Stimulated activated naive CD8-positive, alpha-beta T cell treated with anti-CD3 and anti-CD28 coated beads, Interleukin-15, Interleukin-2, amounts not matched to agents 100 ng/mL and 50 ng/mL, for 24 hours (primary cell): Measurements from ENCODE around the gene OR8D4.

Source experiments
- H3K27ac Mint-ChIP-seq: one replicate; pipeline ENCODE4 v1.8.0; 2021; ENCODE audit warnings: mild to moderate bottlenecking, mixed read lengths
- H3K27me3 Mint-ChIP-seq: one replicate; pipeline ENCODE4 v1.8.0; 2021; ENCODE audit warnings: mixed read lengths
- H3K36me3 Mint-ChIP-seq: one replicate; pipeline ENCODE4 v1.8.0; 2021; ENCODE audit warnings: low read depth, mixed read lengths
- H3K4me1 Mint-ChIP-seq: one replicate; pipeline ENCODE4 v1.8.0; 2021; ENCODE audit warnings: low read depth, mixed read lengths
- H3K4me3 Mint-ChIP-seq: one replicate; pipeline ENCODE4 v1.8.0; 2021; ENCODE audit warnings: mild to moderate bottlenecking, mixed read lengths
- H3K9me3 Mint-ChIP-seq: one replicate; pipeline ENCODE4 v1.8.0; 2021; ENCODE audit warnings: mixed read lengths

OR8D4 gene

DNA sequence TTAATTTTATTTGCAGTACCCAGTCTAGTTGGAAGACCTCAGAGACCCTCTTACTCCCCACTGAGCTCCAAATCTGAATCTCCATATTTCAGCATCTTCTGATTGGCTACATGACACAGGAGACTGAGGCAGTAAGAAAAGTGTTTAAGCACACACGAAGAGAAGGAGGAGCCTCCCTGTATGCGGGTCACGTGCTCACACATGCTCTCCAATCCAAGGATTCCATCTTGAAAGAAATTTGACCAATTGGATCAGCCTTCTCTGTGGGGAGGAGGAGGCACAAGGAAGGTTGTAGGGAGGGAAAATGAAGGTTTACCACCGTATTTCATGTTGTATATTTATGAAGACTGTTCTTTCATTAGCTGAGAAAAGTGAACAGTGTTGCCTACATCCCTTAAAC lies 40.4 kb downstream of the OR8D4 start:
- peaks cover 3% of the 10 kb centered on the region for H3K27me3 Mint-ChIP-seq
- no peaks in the 10 kb centered on the region for H3K36me3 Mint-ChIP-seq
- no peak overlapping the region for H3K4me3 Mint-ChIP-seq
- no peaks in the 10 kb centered on the region for H3K4me1 Mint-ChIP-seq
- peaks cover 7% of the 10 kb centered on the region for H3K9me3 Mint-ChIP-seq
- H3K27ac Mint-ChIP-seq: no peak overlapping the region

GRCh38 chr11:123943738-123944137 lies 41.8 kb downstream of the OR8D4 start, which contains the start of gene OR6T1:
TSS of gene OR6T1 (minus strand) at chr11:123943838. CDS start at chr11:123943838, 0 bp downstream.
- no peaks in the 10 kb centered on the region for H3K36me3 Mint-ChIP-seq
- H3K27ac Mint-ChIP-seq: no peak within 1 kb of the TSS
- no peak within 1 kb of the TSS for H3K4me3 Mint-ChIP-seq
- H3K27me3 Mint-ChIP-seq: peaks cover 3% of the 10 kb centered on the region
- no peaks in the 10 kb centered on the region for H3K4me1 Mint-ChIP-seq
- H3K9me3 Mint-ChIP-seq: peaks cover 7% of the 10 kb centered on the region

GRCh38 chr11:123945132-123945531 lies 43.2 kb downstream of the OR8D4 start:
- Mint-ChIP-seq H3K4me1 (no peaks in the 10 kb centered on the region), H3K36me3 (no peaks in the 10 kb centered on the region), H3K9me3 (no peaks in the 10 kb centered on the region), H3K27me3 (peaks cover 3% of the 10 kb centered on the region), H3K4me3 (no peak overlapping the region), H3K27ac (no peak overlapping the region)

GRCh38 chr11:123956752-123957151 lies 54.8 kb downstream of the OR8D4 start:
- H3K27ac Mint-ChIP-seq: no peak overlapping the region
- peaks cover 6% of the 10 kb centered on the region for H3K9me3 Mint-ChIP-seq
- H3K36me3 Mint-ChIP-seq: no peaks in the 10 kb centered on the region
- H3K27me3 Mint-ChIP-seq: peaks cover 10% of the 10 kb centered on the region
- no peak overlapping the region for H3K4me3 Mint-ChIP-seq
- H3K4me1 Mint-ChIP-seq: no peaks in the 10 kb centered on the region
